H1 (cell line): ENCODE measurements around the gene OR12D2. TPM values are rescaled to one million over a fixed set of nuclear protein-coding genes. Genes with fewer than 3 reads are reported as not detected.

Source experiments
- CTCF ChIA-PET: fragments of 300-600 bp; sonication (Branson Sonifier 250); formaldehyde crosslinking; loops from one replicate; lab custom pipeline; 2021; ENCODE audit not compliant: partially characterized antibody; lab: Charles Lee
- POLR2A ChIA-PET: fragments of 300-600 bp; sonication (Branson Sonifier 250); formaldehyde crosslinking; loops from one replicate; lab custom pipeline; 2021; ENCODE audit warnings: inconsistent platforms; ENCODE audit not compliant: partially characterized antibody; lab: Charles Lee
- DNase-seq, 2 experiments: peaks; one replicate each; pipeline versions ENCODE4 v3.0.0 to v3.0.0-alpha.2; 2010 to 2022; ENCODE audit warnings: low spot score in 2 of 2, low read depth in 1 of 2, mixed read lengths in 1 of 2
- FAIRE-seq: peaks from 2 replicates; lab custom pipeline; 2011; peaks lifted over from hg19 to GRCh38; lab: Jason Lieb, UNC
- H2AFZ ChIP-seq: 2 replicates; pipeline ENCODE4 v1.8.1; 2012; ENCODE audit warnings: low read length, inconsistent platforms
- H2AK5ac ChIP-seq: 2 replicates; pipeline ENCODE4 v1.6.1; 2013; ENCODE audit warnings: low read depth, low read length
- H2BK120ac ChIP-seq: replicated peaks from 2 replicates; pipeline ENCODE3; 2013; ENCODE audit warnings: low read depth, low read length, inconsistent platforms
- H2BK12ac ChIP-seq: 2 replicates; pipeline ENCODE4 v1.6.1; 2013; ENCODE audit warnings: low read depth, low read length
- H2BK15ac ChIP-seq: 2 replicates; pipeline ENCODE4 v1.6.1; 2013; ENCODE audit warnings: low read length
- H2BK20ac ChIP-seq: 2 replicates; pipeline ENCODE4 v1.6.1; 2013; ENCODE audit warnings: low read length
- H2BK5ac ChIP-seq: 2 replicates; pipeline ENCODE4 v1.6.1; 2013; ENCODE audit warnings: low read depth, low read length
- H3K14ac ChIP-seq: 2 replicates; pipeline ENCODE4 v1.6.1; 2013; ENCODE audit warnings: inconsistent platforms; ENCODE audit not compliant: insufficient read length
- H3K18ac ChIP-seq: 2 replicates; pipeline ENCODE4 v1.6.1; 2013; ENCODE audit warnings: low read length; ENCODE audit errors: extremely low read depth
- H3K23ac ChIP-seq: 2 replicates; pipeline ENCODE4 v1.6.1; 2013; ENCODE audit warnings: inconsistent platforms; ENCODE audit not compliant: insufficient read length
- H3K23me2 ChIP-seq: 2 replicates; pipeline ENCODE4 v1.6.1; 2013; ENCODE audit warnings: low read depth, low read length
- H3K27ac ChIP-seq: 2 replicates; pipeline ENCODE4 v1.6.1; 2011; ENCODE audit warnings: low read depth, low read length, inconsistent platforms
- H3K27me3 ChIP-seq, 4 experiments: replicated peaks in 1 of 4; 1 replicate in 1 of 4; 2 replicates in 3 of 4; pipeline versions ENCODE4 v1.6.1 to v1.8.1; 2011 to 2013; ENCODE audit warnings: low read length in 3 of 4, mild to moderate bottlenecking in 3 of 4, inconsistent platforms in 2 of 4, mixed read lengths in 2 of 4, moderate library complexity in 1 of 4; ENCODE audit not compliant: control insufficient read depth in 3 of 4, insufficient read depth in 3 of 4; ENCODE audit errors: extremely low read depth in 1 of 4
- H3K36me3 ChIP-seq, 4 experiments: 2 replicates each; pipeline versions ENCODE4 v1.6.1 to v1.8.1; 2011 to 2013; ENCODE audit warnings: mild to moderate bottlenecking in 4 of 4, low read length in 3 of 4, moderate library complexity in 2 of 4, control low read depth in 1 of 4, inconsistent platforms in 1 of 4; ENCODE audit not compliant: insufficient read depth in 4 of 4, control insufficient read depth in 2 of 4
- H3K4ac ChIP-seq: replicated peaks from 2 replicates; pipeline ENCODE3; 2013; ENCODE audit warnings: low read length, low read depth, mixed read lengths, inconsistent platforms; ENCODE audit not compliant: insufficient read length
- H3K4me1 ChIP-seq, 4 experiments: replicated peaks in 1 of 4; 1 replicate in 1 of 4; 2 replicates in 3 of 4; pipeline versions ENCODE4 v1.6.1 to v1.8.1; 2011 to 2013; ENCODE audit warnings: low read length in 3 of 4, inconsistent platforms in 2 of 4, mixed read lengths in 1 of 4; ENCODE audit not compliant: insufficient read depth in 4 of 4, control insufficient read depth in 3 of 4
- H3K4me2 ChIP-seq, 2 experiments: 2 replicates each; pipeline versions ENCODE4 v1.6.1 to v1.8.1; 2011 to 2013; ENCODE audit warnings: low read depth in 2 of 2, low read length in 2 of 2, control low read depth in 1 of 2, inconsistent platforms in 1 of 2, mild to moderate bottlenecking in 1 of 2; ENCODE audit not compliant: insufficient read depth in 1 of 2
- H3K4me3 ChIP-seq, 4 experiments: fragments of 200-600, 300-600 bp in 1 of 4; sonication (generic), shearing (Covaris generic), sonication (Bioruptor Twin) in 1 of 4; 2 replicates each; pipeline versions ENCODE4 v1.5.1 to v1.8.1; 2011 to 2016; ENCODE audit warnings: low read length in 4 of 4, low read depth in 3 of 4, control low read depth in 2 of 4, inconsistent platforms in 2 of 4, mild to moderate bottlenecking in 2 of 4, mixed read lengths in 1 of 4, moderate library complexity in 1 of 4; ENCODE audit not compliant: insufficient read depth in 2 of 4; ENCODE audit errors: extremely low read depth in 1 of 4
- H3K56ac ChIP-seq: replicated peaks from 2 replicates; pipeline ENCODE3; 2013; ENCODE audit warnings: low read depth, mild to moderate bottlenecking, mixed read lengths, low read length, inconsistent platforms; ENCODE audit not compliant: insufficient read length
- H3K79me1 ChIP-seq: 2 replicates; pipeline ENCODE4 v1.6.1; 2013; ENCODE audit warnings: low read depth, low read length, control low read depth
- H3K79me2 ChIP-seq, 2 experiments: 2 replicates each; pipeline versions ENCODE4 v1.6.1 to v1.8.1; 2012 to 2013; ENCODE audit warnings: low read length in 2 of 2, mild to moderate bottlenecking in 2 of 2, inconsistent platforms in 1 of 2; ENCODE audit not compliant: insufficient read depth in 2 of 2, control insufficient read depth in 1 of 2
- H3K9ac ChIP-seq, 4 experiments: replicated peaks in 1 of 4; 1 replicate in 1 of 4; 2 replicates in 3 of 4; pipeline versions ENCODE4 v1.6.1 to v1.8.1; 2011 to 2013; ENCODE audit warnings: low read depth in 3 of 4, low read length in 3 of 4, control low read depth in 2 of 4, mild to moderate bottlenecking in 2 of 4, moderate library complexity in 2 of 4, inconsistent platforms in 1 of 4; ENCODE audit errors: extremely low read depth in 1 of 4
- H3K9me3 ChIP-seq, 2 experiments: 2 replicates each; pipeline versions ENCODE4 v1.6.1 to v1.8.1; 2012 to 2013; ENCODE audit warnings: mild to moderate bottlenecking in 2 of 2, moderate library complexity in 2 of 2, control low read depth in 1 of 2, inconsistent platforms in 1 of 2, low read depth in 1 of 2, low read length in 1 of 2, mixed read lengths in 1 of 2; ENCODE audit not compliant: insufficient read depth in 2 of 2
- H4K20me1 ChIP-seq, 2 experiments: replicated peaks in 1 of 2; 2 replicates each; pipeline versions ENCODE3 to v1.8.1; 2011 to 2013; ENCODE audit warnings: inconsistent platforms in 2 of 2, low read length in 2 of 2, mild to moderate bottlenecking in 1 of 2; ENCODE audit not compliant: insufficient read depth in 2 of 2, control insufficient read depth in 1 of 2
- H4K5ac ChIP-seq: 2 replicates; pipeline ENCODE4 v1.6.1; 2013; ENCODE audit warnings: low read length, low read depth, mixed read lengths, inconsistent platforms; ENCODE audit not compliant: insufficient read length
- H4K8ac ChIP-seq: 2 replicates; pipeline ENCODE4 v1.8.0; 2013; ENCODE audit warnings: mild to moderate bottlenecking, moderate library complexity, low read length, inconsistent platforms; ENCODE audit not compliant: insufficient read depth; ENCODE audit errors: extremely low read depth
- H4K91ac ChIP-seq: replicated peaks from 2 replicates; pipeline ENCODE3; 2013; ENCODE audit warnings: low read length, mixed read lengths, inconsistent platforms; ENCODE audit not compliant: insufficient read length
- RAD21 ChIP-seq, 2 experiments: IDR thresholded peaks in 1 of 2; conservative IDR thresholded peaks in 1 of 2; 2 replicates each; pipeline ENCODE4 v1.6.1; 2011; ENCODE audit warnings: low read depth in 2 of 2, low read length in 2 of 2, improper control_type of control experiment in 1 of 2, inconsistent platforms in 1 of 2, mild to moderate bottlenecking in 1 of 2, moderate library complexity in 1 of 2
- RNF2 ChIP-seq: fragments of 200-900, 300-1000 bp; sonication (generic); IDR thresholded peaks from 2 replicates; pipeline ENCODE4 v1.7.1; 2016; ENCODE audit warnings: borderline replicate concordance, low read depth, mild to moderate bottlenecking, antibody characterized with exemption, low read length; ENCODE audit not compliant: poor library complexity, severe bottlenecking; ENCODE audit errors: missing control alignments
- WGBS, 2 experiments: shearing (Covaris generic) in 1 of 2; methylation state at CpG; one replicate each; pipeline versions ENCODE4 v1.1.6 to v1.1.7; 2013 to 2015; ENCODE audit warnings: low lambda C conversion rate in 2 of 2, mixed read lengths in 2 of 2, inconsistent platforms in 1 of 2, low coverage in 1 of 2, missing lambda C conversion rate in 1 of 2; ENCODE audit not compliant: insufficient replicate concordance in 2 of 2, insufficient coverage in 1 of 2, insufficient read length in 1 of 2; ENCODE audit errors: extremely low coverage in 1 of 2, missing lambda C conversion rate in 1 of 2; 5-methylcytosine and 5-hydroxymethylcytosine counted together
- polyA plus RNA-seq, 7 experiments: library from polyadenylated mRNA; depleted of rRNA in 3 of 7; stranded (reverse) in 5 of 7; unstranded in 2 of 7; fragments of >200 nt in 5 of 7; fragments of 200-250 nt in 2 of 7; gene quantifications; 1 replicate in 5 of 7; 2 replicates in 1 of 7; 4 replicates in 1 of 7; pipeline versions ENCODE4 v1.2.1 to v1.2.3, GENCODE V29; 2011 to 2013; ENCODE audit warnings: missing spikeins in 2 of 7, mixed read lengths in 2 of 7
- total RNA-seq: library from RNA; stranded (reverse); fragmentation: NEBNext Ultra II Directional; extraction: Animal tissue kit (Norgen Biotek cat#: 25700); gene quantifications from 2 replicates; pipeline ENCODE4 v1.2.1, GENCODE V29; 2021
- TF ChIP-seq, protein P1 (sequence below), 3 experiments: IDR thresholded peaks; 1 replicate in 2 of 3; 2 replicates in 1 of 3; pipeline versions ENCODE4 v1.5.1 to v1.6.1; 2011; ENCODE audit warnings: low read length in 3 of 3, mild to moderate bottlenecking in 3 of 3, inconsistent platforms in 2 of 3, low read depth in 1 of 3, moderate library complexity in 1 of 3; ENCODE audit not compliant: insufficient read depth in 1 of 3; ENCODE audit errors: control extremely low read depth in 1 of 3

OR12D2 gene
- total and polyA plus RNA-seq, 2 of the 8 experiments (the other 6 are each of a cell fraction or from before 2014, with no cell fraction given), result not detected

DNA sequence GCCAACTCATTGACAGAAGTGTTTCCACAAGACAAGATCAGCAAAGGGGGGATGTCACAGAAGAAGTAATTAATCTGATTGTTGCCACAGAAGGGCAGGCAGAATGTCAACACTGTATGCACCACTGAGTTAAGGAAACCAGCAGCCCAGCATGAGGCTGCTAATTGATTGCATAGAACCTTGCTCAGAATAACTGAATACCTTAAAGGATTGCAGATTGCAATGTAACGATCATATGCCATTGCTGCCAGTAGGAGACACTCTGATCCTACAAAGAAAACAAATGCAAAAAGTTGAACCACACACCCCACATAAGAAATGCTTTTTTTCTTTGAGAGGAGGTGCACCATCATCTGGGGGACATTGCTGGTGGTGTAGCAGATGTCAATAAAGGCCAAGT is 39.8 kb upstream of the OR12D2 start:
- 71% methylated on average over 1 of the region's 1 CpG; no CpG with 5 or more reads in 1 of the 2 experiments for WGBS, 2 experiments
- DNase-seq, result no peak

More for the DNA sequence above, 39.8 kb upstream of the OR12D2 start:
- Histone ChIP-seq H3K23ac (no peak overlapping the region), H2BK20ac (no peak overlapping the region), H3K23me2 (no peaks in the 10 kb centered on the region), H3K4me2 (no peak overlapping the region), H4K20me1 (no peaks in the 10 kb centered on the region), H3K27me3 (no peaks in the 10 kb centered on the region), H3K4ac (no peak overlapping the region), H2BK15ac (no peak overlapping the region), H4K8ac (no peak overlapping the region), H3K14ac (no peak overlapping the region), H2AK5ac (no peak overlapping the region), H3K4me3 (no peak overlapping the region), H2BK120ac (no peak overlapping the region), H3K18ac (no peak overlapping the region), H3K4me1 (peaks cover 0 to 2% (median 0%) of the 10 kb centered on the region in 4 experiments; a peak in 1 of 7 replicates)
- peak; percentile 45 for FAIRE-seq
- POLR2A ChIA-PET, result no interaction called here
- TF ChIP-seq RNF2, result no peak
- peak; percentile 54 to 57 for TF ChIP-seq RAD21 (IDR thresholded peaks at IDR 0.05 in 1 of 2, conservative IDR thresholded peaks at IDR 0.05 in 1 of 2; ENCODE audit: low read depth in 2 of 2, low read length in 2 of 2)
- TF ChIP-seq, protein P1, sequence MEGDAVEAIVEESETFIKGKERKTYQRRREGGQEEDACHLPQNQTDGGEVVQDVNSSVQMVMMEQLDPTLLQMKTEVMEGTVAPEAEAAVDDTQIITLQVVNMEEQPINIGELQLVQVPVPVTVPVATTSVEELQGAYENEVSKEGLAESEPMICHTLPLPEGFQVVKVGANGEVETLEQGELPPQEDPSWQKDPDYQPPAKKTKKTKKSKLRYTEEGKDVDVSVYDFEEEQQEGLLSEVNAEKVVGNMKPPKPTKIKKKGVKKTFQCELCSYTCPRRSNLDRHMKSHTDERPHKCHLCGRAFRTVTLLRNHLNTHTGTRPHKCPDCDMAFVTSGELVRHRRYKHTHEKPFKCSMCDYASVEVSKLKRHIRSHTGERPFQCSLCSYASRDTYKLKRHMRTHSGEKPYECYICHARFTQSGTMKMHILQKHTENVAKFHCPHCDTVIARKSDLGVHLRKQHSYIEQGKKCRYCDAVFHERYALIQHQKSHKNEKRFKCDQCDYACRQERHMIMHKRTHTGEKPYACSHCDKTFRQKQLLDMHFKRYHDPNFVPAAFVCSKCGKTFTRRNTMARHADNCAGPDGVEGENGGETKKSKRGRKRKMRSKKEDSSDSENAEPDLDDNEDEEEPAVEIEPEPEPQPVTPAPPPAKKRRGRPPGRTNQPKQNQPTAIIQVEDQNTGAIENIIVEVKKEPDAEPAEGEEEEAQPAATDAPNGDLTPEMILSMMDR (IDR thresholded peaks at IDR 0.05; ENCODE audit: control extremely low read depth in 1 of 3, insufficient read depth in 1 of 3, low read depth in 1 of 3, low read length in 3 of 3), result peak in 2 of 3 experiments; percentile 15 to 43; a peak in 2 of 4 replicates
- TF ChIP-seq, all 59 proteins: peak for 2
- no peak overlapping the region for H4K5ac ChIP-seq
- H3K56ac ChIP-seq, result no peak overlapping the region
- CTCF ChIA-PET, result interaction anchor here (0.8 kb wide), 1 partner anchor 59 kb away, joined by 3 read pairs; the partner anchor contains the start of gene OR12D1
- no peaks in the 10 kb centered on the region for H3K79me2 ChIP-seq
- no peaks in the 10 kb centered on the region for H3K79me1 ChIP-seq
- H2BK12ac ChIP-seq, result no peak overlapping the region
- no peak overlapping the region for H3K27ac ChIP-seq
- no peak overlapping the region for H2AFZ ChIP-seq
- H2BK5ac ChIP-seq, result no peak overlapping the region
- H3K9ac ChIP-seq, result no peak overlapping the region
- no peaks in the 10 kb centered on the region for H3K36me3 ChIP-seq
- H4K91ac ChIP-seq, result no peak overlapping the region
- no peaks in the 10 kb centered on the region for H3K9me3 ChIP-seq
